Measurements from ENCODE around the gene SLC4A1AP. TPM values are rescaled to one million over a fixed set of nuclear protein-coding genes. Genes with fewer than 3 reads are reported as not detected.

Gene SLC4A1AP
- polyA plus RNA-seq, 1 of the 3 experiments (the other 2 are of a cell fraction): 9.4 TPM

DNA sequence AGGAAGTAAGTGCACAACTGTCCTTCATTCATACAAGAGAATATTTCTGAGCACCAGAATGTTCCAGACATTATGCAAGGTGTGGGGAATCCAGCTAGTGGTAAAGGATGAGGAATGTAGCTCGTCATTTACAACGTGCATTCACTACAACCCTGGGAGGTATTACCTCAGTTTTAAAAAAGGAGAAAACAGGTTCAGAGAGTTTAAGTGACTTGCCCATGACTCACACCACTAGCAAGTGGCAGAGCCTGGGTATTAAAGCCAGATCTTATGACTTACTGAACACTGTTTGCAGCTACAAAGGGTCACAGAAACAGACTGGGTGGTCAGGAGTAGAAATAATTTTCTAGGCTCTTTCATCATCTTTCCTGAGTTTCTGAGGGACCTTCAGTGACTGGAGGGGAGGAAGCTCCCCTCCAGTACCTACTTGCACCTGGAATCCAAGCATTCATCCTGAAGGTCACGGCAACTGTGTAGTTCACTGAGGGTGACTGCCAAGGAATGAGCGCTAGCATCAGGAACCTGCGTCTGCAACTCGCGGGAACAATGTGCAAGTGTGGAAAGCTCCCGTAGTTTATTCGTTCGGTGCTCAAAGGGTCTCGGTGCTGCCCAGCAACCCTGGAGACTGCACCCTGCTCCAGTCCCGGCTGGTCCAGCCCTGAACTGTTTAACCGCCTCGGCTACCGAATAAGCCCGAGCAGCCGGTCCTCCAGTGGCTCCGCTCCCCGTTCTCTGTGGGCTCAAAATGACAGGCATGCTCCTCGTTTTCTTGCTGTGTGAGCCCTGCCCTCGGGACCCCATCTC is 35.5 kb upstream of the SLC4A1AP start:
- H3K9me2 ChIP-seq: no peaks in the 10 kb centered on the region
- H3K79me2 ChIP-seq (ENCODE audit: insufficient read depth): peaks cover 28% of the 10 kb centered on the region
- H3K9me3 ChIP-seq: no peaks in the 10 kb centered on the region
- peak overlapping the region; percentile 63 to 84 for H3K4me3 ChIP-seq (ENCODE audit: low read depth in 2 of 2, low read length in 1 of 2)
- peak overlapping the region; percentile 94 for H3K9ac ChIP-seq
- H4K20me1 ChIP-seq (ENCODE audit: insufficient read depth): no peaks in the 10 kb centered on the region
- H3K27me3 ChIP-seq (ENCODE audit: insufficient read depth): no peaks in the 10 kb centered on the region
- WGBS (ENCODE audit: low lambda C conversion rate): 2% methylated on average over 10 of the region's 21 CpGs
- no peak overlapping the region for H2AFZ ChIP-seq (ENCODE audit: low read depth)
- CTCF ChIA-PET: interaction anchor here (0.8 to 2.3 kb wide), 4 partner anchors 54 to 219 kb away, joined by 3 to 11 read pairs (median 4); partner anchors contain the start of gene PPM1G
- POLR2A ChIA-PET: interaction anchor here (0.6 to 1.4 kb wide), 9 partner anchors 18 to 259 kb away, joined by 3 to 7 read pairs (median 4); partner anchors contain the start of genes FNDC4, NRBP1, PPM1G and SLC4A1AP
- peaks cover 42 to 57% of the 10 kb centered on the region in 2 experiments for H3K36me3 ChIP-seq (replicated peaks in 1 of 2; ENCODE audit: control insufficient read depth in 1 of 2, insufficient read depth in 2 of 2, low read length in 1 of 2)
- no peak for DNase-seq
- H3K4me2 ChIP-seq: peak overlapping the region; percentile 97
- H3F3A ChIP-seq (replicated peaks; ENCODE audit: insufficient read depth): peaks cover 26% of the 10 kb centered on the region
- H3K4me1 ChIP-seq (ENCODE audit: control insufficient read depth in 1 of 2, insufficient read depth in 2 of 2, low read depth in 1 of 2, low read length in 1 of 2): peaks cover 11 to 27% of the 10 kb centered on the region in 2 experiments
- TF ChIP-seq GABPA (IDR thresholded peaks at IDR 0.05; ENCODE audit: low read depth) (no peak), FOSL2 (IDR thresholded peaks at IDR 0.05; ENCODE audit: borderline replicate concordance, low read depth) (peak; percentile 90), POLR2AphosphoS5 (IDR thresholded peaks at IDR 0.05; ENCODE audit: low read depth, low read length) (peak; percentile 79; the same call in 1 of the 2 replicates), JUND (IDR thresholded peaks at IDR 0.05) (peak; percentile 89), PBX3 (IDR thresholded peaks at IDR 0.05) (peak; percentile 51; the same call in 1 of the 2 replicates), EP300 (IDR thresholded peaks at IDR 0.05; ENCODE audit: borderline replicate concordance in 1 of 2, low read depth in 1 of 2, low read length in 1 of 2) (peak in 1 of 2 experiments; percentile 70; a peak in 2 of 4 replicates), RXRA (IDR thresholded peaks at IDR 0.05; ENCODE audit: borderline replicate concordance, low read depth) (peak; percentile 77; the same call in 1 of the 2 replicates), SIN3A (IDR thresholded peaks at IDR 0.05; ENCODE audit: borderline replicate concordance, low read depth, low read length) (peak; percentile 22; the same call in 1 of the 2 replicates), TEAD4 (IDR thresholded peaks at IDR 0.05; ENCODE audit: borderline replicate concordance, insufficient read depth) (peak; percentile 38; the same call in 1 of the 2 replicates), RFX5 (IDR thresholded peaks at IDR 0.05; ENCODE audit: low read length) (no peak), CHD2 (IDR thresholded peaks at IDR 0.05; ENCODE audit: low read length, partially characterized antibody) (no peak), YY1 (IDR thresholded peaks at IDR 0.05; ENCODE audit: low read depth) (no peak), ZBTB33 (IDR thresholded peaks at IDR 0.05; ENCODE audit: borderline replicate concordance, low read depth) (0 out of 2 replicates have a peak, but pooled peaks have one; percentile 23), MEF2A (IDR thresholded peaks at IDR 0.05; ENCODE audit: borderline replicate concordance, low read depth) (peak; percentile 60; the same call in 1 of the 2 replicates), TCF12 (IDR thresholded peaks at IDR 0.05) (peak; percentile 76), TAF1 (IDR thresholded peaks at IDR 0.05; ENCODE audit: borderline replicate concordance, low read depth, low read length) (no peak; the same call in 1 of the 2 replicates), FOXM1 (IDR thresholded peaks at IDR 0.05; ENCODE audit: low read depth) (0 out of 2 replicates have a peak, but pooled peaks have one; percentile 21), NFIC (IDR thresholded peaks at IDR 0.05; ENCODE audit: borderline replicate concordance) (peak; percentile 66; the same call in 1 of the 2 replicates)
- TF ChIP-seq, protein P1, sequence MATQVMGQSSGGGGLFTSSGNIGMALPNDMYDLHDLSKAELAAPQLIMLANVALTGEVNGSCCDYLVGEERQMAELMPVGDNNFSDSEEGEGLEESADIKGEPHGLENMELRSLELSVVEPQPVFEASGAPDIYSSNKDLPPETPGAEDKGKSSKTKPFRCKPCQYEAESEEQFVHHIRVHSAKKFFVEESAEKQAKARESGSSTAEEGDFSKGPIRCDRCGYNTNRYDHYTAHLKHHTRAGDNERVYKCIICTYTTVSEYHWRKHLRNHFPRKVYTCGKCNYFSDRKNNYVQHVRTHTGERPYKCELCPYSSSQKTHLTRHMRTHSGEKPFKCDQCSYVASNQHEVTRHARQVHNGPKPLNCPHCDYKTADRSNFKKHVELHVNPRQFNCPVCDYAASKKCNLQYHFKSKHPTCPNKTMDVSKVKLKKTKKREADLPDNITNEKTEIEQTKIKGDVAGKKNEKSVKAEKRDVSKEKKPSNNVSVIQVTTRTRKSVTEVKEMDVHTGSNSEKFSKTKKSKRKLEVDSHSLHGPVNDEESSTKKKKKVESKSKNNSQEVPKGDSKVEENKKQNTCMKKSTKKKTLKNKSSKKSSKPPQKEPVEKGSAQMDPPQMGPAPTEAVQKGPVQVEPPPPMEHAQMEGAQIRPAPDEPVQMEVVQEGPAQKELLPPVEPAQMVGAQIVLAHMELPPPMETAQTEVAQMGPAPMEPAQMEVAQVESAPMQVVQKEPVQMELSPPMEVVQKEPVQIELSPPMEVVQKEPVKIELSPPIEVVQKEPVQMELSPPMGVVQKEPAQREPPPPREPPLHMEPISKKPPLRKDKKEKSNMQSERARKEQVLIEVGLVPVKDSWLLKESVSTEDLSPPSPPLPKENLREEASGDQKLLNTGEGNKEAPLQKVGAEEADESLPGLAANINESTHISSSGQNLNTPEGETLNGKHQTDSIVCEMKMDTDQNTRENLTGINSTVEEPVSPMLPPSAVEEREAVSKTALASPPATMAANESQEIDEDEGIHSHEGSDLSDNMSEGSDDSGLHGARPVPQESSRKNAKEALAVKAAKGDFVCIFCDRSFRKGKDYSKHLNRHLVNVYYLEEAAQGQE (IDR thresholded peaks at IDR 0.05; ENCODE audit: low read depth, low read length): 0 out of 2 replicates have a peak, but pooled peaks have one; percentile 24
- H3K27ac ChIP-seq (ENCODE audit: low read depth in 2 of 2, low read length in 1 of 2): peak overlapping the region; percentile 80 to 93

All from SK-N-SH (cell line).